HCT116 (cell line): Measurements from ENCODE around the gene FOXC2.

ENCODE experiments used
- ELF1 ChIP-seq: IDR thresholded peaks from 2 replicates; pipeline ENCODE4 v1.6.1; 2012; ENCODE audit warnings: low read depth, borderline replicate concordance
- EZH2 ChIP-seq: fragments of 200-600 bp; sonication (generic); IDR thresholded peaks from 2 replicates; pipeline ENCODE4 v1.6.1; 2017; ENCODE audit warnings: antibody characterized with exemption, mixed run types
- EZH2phosphoT487 ChIP-seq: fragments of 200-600 bp; IDR thresholded peaks from 2 replicates; pipeline ENCODE4 v1.6.1; 2018; ENCODE audit warnings: antibody characterized with exemption, borderline replicate concordance
- POLR2A ChIP-seq: IDR thresholded peaks from 2 replicates; pipeline ENCODE4 v1.7.0; 2011; ENCODE audit warnings: borderline replicate concordance; ENCODE audit not compliant: insufficient read depth, insufficient read length; ENCODE audit errors: extremely low read depth
- REST ChIP-seq: IDR thresholded peaks from 2 replicates; pipeline ENCODE4 v1.6.1; 2012; ENCODE audit warnings: low read depth
- SIN3A ChIP-seq: IDR thresholded peaks from 2 replicates; pipeline ENCODE4 v1.6.1; 2012; ENCODE audit warnings: low read depth
- SP1 ChIP-seq: IDR thresholded peaks from 2 replicates; pipeline ENCODE4 v1.6.1; 2012; ENCODE audit warnings: low read depth
- ZBTB33 ChIP-seq: IDR thresholded peaks from 2 replicates; pipeline ENCODE4 v1.6.1; 2011; ENCODE audit warnings: mild to moderate bottlenecking, low read length, moderate library complexity; ENCODE audit not compliant: insufficient replicate concordance; ENCODE audit errors: extremely low read depth
- TF ChIP-seq, protein P1 (sequence below), 3 experiments: fragments of 200-600 bp in 1 of 3; sonication (generic) in 1 of 3; IDR thresholded peaks in 2 of 3; conservative IDR thresholded peaks in 1 of 3; 2 replicates each; pipeline ENCODE4 v1.5.1; 2012 to 2017; ENCODE audit warnings: low read depth in 2 of 3, low read length in 2 of 3, antibody characterized with exemption in 1 of 3, borderline replicate concordance in 1 of 3, control low read depth in 1 of 3, mild to moderate bottlenecking in 1 of 3, mixed read lengths in 1 of 3, mixed run types in 1 of 3, moderate library complexity in 1 of 3; ENCODE audit not compliant: insufficient read depth in 1 of 3

DNA sequence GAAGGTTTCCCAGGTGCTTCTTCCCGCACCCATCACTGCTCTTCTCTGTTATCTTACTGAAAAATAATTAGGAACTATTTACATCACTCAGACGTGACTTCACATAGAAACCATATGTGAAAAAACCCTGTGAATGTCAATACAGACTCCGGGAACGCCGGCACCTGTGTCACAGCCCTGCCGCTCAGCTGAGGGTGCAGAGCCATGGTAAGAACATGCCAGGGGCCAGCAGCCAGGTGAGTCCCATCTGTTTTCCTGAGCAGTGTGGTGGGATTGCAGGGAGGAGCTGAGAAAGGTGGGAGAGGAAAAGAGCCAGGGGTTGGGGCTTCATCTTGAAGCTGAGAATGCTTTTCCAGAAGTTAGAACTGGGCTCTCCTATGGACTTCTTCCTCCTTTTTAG, 42.6 kb upstream of the FOXC2 start:
- TF ChIP-seq ELF1 (no peak), POLR2A (no peak), EZH2 (no peak), EZH2phosphoT487 (no peak), SP1 (no peak), ZBTB33 (no peak), REST (no peak), SIN3A (no peak)
- TF ChIP-seq, protein P1, sequence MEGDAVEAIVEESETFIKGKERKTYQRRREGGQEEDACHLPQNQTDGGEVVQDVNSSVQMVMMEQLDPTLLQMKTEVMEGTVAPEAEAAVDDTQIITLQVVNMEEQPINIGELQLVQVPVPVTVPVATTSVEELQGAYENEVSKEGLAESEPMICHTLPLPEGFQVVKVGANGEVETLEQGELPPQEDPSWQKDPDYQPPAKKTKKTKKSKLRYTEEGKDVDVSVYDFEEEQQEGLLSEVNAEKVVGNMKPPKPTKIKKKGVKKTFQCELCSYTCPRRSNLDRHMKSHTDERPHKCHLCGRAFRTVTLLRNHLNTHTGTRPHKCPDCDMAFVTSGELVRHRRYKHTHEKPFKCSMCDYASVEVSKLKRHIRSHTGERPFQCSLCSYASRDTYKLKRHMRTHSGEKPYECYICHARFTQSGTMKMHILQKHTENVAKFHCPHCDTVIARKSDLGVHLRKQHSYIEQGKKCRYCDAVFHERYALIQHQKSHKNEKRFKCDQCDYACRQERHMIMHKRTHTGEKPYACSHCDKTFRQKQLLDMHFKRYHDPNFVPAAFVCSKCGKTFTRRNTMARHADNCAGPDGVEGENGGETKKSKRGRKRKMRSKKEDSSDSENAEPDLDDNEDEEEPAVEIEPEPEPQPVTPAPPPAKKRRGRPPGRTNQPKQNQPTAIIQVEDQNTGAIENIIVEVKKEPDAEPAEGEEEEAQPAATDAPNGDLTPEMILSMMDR (IDR thresholded peaks at IDR 0.05 in 2 of 3, conservative IDR thresholded peaks at IDR 0.05 in 1 of 3; ENCODE audit: borderline replicate concordance in 1 of 3, insufficient read depth in 1 of 3, low read depth in 2 of 3, low read length in 2 of 3), result no peak
